Stimulated activated CD8-positive, alpha-beta memory T cell treated with anti-CD3 and anti-CD28 coated beads, Interleukin-4, amount 100 ng/mL, for 1 hour (primary cell): Measurements from ENCODE around the gene SNAPC1.
"Not testable (repeated sequence)": the region's sequence is repeated elsewhere in the genome, so short reads cannot be mapped to it uniquely, and the experiment has no call there.

Source experiments
- DNase-seq, 2 donors: peaks; one replicate each; pipeline ENCODE4 v3.0.0-alpha.2; 2020; ENCODE audit warnings: low read depth in 2 of 2, low spot score in 1 of 2

Gene SNAPC1

DNA sequence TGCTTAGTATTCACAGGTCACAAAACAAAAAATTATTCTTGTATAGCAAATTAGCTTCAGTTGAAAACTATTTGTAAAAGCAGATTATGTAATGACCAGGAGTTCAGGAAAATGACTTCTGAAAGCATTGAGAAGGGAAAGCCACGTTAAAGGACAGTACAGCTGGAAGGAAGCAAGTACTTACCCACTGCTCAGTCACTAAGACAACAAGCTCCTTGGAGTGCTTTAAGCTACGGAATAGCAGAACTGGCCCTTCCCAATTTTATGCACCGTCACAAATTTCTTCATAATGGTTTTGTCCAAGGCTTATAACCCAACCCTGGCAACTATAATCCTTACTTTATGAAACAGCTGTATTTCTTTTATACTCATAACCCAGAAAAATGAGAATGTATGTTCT, 13.0 kb upstream of the SNAPC1 start:
- no peak for DNase-seq

DNA sequence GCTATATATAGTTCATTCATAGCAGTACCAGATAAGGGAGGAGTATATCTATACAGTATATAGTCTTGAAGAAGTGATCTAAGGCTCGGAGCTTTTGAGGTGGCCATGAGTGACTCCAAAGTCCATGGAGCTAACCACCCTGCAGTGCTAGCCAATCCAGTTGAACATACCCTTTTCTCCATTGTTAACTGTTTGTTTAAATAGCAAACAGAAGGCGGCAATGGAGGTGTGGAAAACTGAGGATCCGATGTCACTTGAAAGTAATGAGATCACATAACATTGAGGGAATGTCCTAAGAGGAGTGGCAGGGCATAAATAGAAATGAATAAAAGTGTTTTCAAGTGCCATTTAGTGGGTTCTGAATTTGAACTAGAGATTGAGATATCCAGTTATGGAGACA, 12.4 kb upstream of the SNAPC1 start:
- no peak for DNase-seq

DNA sequence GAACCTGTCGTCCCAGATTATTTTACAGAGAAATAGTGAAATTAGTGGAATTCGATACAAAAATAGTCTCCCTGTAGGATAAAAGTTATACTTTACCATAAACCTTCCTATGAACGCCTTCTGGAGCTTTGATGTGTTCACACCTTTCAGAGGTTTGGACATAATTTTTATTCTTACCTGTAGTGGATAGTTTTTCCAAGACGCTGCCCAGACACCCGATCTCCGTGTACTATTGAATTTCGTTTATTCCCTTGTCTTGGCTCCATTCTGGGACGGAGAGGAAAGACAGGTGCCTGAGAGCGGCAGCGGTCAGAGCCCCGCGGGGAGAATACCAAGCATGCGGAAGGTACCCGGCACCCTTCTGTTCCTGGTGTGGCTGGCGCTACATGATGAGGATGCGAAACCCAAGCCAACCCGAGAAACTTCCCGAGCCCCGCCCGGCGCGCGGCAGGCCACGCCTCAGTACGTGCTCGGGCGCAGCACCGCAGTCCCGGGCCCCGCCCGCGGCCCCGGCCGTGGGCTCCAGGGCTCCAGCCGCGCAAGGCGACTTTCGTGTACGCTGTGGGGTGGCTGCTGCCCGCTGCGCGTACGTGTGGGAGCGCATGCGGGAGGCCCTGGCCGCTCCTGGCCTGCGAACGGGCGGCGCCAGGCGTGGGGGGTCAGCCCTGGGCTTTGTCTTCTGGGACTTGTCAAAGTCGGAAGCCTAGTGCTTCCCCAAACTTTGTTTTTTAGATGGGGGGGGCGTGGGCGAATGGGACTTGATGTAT, 11.3 kb upstream of the SNAPC1 start:
- DNase-seq: peak; percentile 28 to 63

DNA sequence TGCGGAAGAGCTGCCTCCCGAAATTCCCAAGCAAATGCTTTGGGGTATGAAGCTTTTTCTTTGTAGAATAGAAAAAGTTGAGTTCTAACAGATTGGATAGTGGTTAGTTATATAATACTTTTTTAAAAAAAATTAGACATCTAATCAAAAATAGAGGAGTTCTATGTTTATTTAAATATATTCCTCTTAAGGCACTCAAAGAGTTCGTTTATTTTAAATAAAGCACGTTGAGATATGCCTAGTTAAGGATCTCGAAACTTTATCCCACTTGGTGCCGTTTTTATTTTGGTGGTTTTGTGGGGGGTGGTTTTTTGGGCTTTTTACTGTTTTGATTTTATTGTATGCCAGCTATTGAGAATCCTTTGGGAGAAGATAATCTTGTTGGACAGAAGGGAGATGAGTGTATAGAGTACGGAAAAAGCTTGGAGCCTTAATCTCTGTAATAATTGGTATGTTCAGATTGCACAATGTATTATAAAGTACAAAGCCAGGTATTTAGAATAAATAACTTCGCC, 10.7 kb upstream of the SNAPC1 start:
- no peak for DNase-seq

DNA sequence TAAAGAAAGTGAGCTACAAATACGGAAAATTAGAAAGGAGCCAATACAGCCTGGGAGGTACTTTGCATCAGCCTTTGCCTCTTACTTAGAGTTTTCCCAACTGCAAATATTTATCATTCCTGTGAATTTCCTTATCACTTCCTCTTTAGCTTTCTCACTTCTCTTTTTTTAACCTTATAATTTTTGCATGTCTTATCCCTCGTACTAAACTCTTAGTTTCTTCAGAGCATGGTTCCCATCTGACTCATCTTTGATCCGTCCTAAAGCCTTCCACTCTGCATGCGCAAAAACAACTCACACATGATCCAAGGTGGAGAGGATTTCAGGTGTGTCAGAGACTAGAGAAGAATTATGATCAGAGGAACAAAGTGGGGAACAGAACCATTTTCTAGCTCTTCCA, 9.6 kb upstream of the SNAPC1 start:
- no peak for DNase-seq

DNA sequence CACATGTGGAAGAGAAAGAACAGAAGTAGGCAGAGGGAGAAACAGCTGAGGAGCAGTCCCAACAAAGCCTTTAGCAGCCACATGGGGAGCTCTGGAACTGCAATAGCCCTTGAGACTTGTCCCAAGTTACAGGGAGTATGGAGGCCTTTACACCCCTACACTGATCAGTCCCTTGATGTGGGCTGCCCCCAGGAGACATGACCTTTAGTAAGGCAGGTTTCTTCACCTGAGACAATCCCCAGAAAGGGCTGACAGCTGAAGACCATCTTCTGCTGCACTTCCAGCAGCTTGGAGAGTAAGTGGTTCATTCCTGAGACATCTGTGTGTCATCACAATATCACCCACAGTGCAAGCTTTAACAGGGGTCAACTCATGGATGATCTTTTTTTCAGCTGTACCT, 8.6 kb upstream of the SNAPC1 start:
- DNase-seq: no peak

DNA sequence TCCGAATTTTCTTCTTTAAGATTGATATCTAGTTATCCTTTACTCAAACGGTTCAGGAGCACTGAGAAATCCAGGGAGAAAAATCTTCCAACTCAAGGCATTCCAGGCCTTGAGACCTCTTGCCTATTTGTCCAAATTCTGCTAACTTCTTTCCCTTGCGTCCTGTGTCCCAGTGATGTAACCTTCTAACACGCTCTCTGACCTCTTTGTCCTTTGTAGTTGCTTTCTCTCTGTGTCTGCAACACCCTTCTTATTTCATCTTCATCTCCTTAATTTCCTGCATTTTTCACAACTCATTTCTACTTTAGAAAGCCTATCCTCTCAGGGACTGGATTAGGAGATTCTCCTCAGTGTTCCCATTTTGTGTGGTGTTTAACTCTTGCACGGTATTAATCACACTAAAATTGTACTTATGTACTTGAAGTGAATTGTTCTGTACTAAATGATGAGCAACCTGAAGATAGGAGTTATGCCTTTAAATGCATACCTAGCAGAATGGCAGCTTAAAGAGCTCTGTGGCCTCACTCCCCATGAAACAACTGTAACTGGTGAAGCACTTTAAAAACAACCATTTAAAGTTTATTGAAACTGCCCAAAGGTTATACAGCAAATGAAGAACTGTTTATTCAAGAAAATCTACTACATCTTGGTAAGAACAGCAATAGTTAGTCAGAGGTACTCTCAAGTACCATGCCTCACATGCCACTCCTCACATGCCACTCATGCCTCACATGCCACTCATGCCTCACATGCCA, 7.4 kb upstream of the SNAPC1 start:
- no peak for DNase-seq

DNA sequence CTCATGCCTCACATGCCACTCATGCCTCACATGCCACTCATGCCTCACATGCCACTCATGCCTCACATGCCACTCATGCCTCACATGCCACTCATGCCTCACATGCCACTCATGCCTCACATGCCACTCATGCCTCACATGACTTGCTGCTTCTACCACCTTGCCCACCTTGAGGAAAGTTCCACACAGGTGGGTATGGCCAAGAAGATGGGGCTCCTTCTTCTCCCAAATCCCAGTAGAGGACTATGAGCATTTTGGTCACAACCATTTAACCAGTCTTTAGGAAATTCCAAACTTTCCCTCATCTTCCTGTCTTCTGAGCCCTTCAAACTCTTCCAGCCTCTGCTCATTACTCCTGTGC, 6.9 kb upstream of the SNAPC1 start:
- not testable (repeated sequence) for DNase-seq

DNA sequence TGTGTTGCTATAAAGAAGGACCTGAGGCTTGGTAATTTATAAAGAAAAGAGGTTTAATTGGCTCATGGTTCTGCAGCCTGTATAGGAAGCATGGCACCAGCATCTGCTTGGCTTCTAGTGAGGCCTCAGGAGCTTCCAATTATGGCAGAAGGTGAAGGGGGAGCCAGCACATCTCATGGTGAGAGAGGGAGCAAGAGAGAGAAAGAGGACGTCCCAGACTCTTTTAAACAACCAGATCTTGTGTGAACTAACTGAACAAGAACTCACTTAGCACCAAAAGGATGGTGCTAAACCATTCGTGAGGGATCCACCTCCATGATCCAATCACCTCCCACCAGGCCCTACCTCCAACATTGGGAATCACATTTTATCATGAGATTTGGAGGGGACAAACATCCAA, 6.1 kb upstream of the SNAPC1 start:
- no peak for DNase-seq

DNA sequence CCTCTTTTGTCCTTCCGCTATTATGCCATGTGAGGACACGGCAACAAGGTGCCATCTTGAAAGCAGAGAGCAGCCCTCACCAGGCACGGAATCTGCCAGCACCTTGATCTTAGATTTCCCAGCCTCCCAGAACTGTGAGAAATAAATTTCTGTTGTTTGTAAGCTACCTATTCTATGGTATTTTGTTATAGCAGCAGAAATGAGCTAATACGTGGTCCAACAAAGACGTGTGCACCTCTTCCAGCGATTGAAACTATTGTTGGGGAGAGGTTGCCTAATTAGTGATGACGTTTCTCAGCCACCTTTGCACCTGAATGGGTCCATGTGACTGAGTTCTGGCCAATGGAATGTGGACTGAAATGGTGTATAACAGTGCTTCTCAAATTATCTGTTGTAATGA, 2.3 kb upstream of the SNAPC1 start:
- no peak for DNase-seq

DNA sequence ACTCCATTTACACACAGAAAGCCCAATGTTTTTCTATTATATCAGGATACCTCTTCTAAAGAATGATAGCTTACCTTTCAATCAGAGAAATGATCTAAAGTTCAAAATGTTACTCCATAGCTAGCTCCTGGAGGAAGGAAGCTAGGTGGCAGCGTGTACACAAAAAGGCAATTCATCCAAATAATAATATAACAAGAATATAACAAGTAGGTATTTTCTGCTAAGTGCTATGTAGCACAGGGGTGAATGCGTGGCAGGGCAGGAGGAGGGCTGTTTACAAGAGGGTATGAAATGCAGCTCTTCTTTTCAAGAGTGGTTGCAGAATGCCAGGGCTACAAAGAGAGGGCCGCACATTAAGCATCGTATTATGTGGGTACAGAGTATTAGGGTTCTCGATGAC, 663 bp upstream of the SNAPC1 start:
- no peak for DNase-seq

DNA sequence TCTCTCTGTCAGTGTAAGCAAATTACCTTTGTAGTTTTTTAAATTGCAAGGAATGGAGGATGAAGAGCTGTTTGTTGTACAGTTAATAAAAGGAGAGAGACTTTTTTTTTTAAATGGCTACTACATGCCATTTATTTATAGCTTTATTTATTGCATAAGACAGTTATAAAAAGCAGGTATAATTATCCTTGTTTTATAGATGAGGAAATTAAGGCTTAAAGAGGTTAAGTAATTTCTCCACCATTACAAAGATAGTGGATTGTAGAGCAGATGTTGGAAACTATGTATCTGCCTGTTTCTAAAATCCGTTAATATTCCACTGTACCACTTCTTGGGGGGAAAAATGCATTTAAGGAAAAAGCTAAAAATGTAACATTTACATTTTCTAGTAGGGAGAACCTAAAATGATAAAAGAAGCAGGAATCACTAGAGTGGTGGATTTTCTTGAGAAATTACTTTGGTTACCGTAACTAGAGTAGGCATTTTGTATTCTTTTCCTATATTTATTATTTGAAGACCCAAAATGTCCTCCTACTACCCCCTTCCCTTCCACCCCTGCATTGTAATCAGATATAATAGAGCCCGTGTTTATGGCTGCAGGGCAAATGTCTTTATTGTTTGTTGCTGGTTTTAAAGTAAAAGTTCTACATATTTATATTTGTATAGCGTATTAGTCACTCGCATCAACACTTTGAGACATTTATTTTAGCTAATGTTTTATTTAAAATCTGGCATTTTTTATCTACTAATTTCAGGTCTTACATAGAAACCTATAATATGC, 2.3 kb downstream of the SNAPC1 start:
- no peak for DNase-seq

DNA sequence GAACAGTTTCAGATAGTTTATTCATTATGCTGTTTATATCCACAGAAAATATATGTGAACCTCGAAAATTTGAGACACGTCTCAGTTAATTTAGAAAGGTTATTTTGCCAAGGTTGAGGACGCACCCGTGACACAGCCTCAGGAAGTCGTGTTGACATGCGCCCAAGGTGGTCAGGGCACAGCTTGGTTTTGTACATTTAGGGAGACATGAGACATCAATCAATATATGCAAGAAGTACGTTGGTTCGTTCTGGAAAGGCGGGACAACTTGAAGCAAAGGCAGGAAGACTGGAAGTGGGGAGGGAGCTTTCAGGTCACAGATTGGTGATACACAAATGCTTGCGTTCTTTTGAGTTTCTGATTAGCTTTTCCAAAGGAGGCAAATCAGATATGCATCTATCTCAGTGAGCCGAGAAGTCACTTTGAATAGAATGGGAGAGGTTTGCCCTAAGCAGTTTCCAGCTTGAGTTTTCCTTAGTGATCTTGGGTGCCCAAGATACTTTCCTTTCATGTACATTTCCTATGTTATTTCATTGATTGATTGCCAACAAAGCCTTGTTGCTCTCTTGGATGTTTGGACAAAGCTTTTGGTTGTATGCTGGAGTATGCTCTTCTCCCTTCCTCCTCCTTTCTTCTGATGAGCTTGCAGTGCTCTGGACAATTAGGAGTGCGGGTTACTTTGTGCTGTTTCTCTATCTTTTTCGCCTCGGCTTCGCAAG, 3.2 kb downstream of the SNAPC1 start:
- no peak for DNase-seq

DNA sequence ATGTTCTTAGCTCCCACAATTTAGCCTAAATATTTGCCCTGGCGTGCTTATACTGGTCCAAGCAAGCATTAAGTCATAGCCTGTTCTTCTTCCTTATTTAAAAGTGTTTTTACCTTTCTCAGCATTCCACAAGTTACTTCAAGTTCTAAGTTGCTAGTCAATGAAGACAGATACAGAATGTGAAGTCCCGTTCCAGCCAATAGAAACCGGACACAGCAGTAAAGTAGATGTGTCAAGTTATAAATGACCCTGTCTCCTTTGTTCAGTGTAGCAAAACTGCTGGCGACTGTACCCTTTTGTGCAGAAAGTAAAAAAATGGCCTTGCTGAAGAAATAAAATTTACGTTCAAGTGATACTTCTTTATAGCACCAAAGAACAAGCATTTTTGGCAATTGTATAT, 3.9 kb downstream of the SNAPC1 start:
- no peak for DNase-seq

DNA sequence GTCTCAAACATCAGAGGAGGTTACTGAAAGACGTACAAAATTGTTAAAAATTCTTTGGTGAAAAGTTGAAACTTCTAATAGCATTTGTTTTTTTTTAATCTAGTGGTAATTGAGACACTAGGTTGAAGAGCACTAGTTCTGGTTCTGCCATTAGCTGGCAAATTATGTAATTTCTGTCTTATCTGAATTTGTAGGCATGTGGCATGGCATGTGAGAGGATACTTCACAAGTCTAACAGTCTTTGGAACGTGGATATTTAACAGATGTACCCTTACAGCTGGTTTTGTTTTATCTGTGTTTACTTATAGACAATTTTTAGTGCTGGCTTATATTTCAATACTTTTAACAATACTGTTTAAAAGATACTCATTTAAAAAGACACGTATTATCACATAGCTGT, 6.0 kb downstream of the SNAPC1 start:
- no peak for DNase-seq

DNA sequence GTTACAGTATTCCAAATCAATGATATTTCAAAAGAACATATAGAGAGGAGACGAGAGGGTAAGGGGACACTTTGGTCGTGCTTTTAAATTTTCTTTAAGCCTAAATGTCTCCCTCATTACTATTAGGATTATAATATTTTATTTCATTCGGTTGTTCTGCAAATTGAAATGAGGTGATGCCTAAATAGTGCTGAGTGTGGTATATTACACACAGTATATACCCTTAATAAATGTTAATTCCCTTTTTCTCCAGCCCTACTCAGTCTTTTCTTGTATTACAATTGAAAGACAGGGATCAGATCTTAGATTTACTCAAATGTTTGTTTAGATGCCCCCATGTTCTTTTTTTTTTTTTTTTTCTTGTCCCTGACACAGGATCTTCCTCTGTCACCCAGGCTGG, 7.7 kb downstream of the SNAPC1 start:
- DNase-seq: no peak

DNA sequence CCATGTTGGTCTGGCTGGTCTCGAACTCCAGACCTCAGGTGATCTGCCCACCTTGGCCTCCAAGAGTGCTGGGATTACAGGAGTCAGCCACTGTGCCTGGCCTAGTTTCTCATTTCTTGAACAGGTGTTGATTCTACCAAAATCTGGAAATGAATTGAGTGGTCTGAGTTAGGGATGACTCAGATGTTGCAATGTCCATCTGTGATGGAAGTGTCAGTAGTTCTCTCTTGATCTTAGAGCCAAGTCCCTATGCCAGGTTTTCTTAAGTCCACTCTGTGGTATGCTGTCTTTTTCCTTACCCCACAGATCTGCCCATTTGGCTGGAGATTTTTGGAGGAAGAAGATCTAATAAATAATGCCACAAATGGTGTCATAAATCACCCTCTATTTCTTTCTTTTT, 12.6 kb downstream of the SNAPC1 start:
- DNase-seq: no peak

DNA sequence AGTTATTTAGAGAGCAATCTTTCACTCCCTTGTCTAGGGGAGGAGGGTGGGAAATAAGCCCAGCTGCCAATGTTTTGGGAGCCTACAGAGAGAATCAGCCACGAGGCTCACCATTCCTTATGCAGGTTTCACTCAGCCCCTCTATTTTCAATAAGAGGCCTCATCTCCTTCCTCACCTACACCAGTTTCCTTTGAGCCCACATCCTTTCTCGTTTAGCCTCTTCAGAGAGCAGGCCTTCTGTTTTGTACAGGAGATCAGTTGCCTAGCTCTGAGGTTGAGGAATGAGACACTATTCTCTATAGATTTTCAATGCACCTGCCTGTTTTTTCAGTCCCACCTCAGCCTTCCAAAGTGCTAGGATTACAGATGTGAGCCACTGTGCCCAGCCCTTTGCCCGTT, 17.9 kb downstream of the SNAPC1 start:
- DNase-seq: no peak

DNA sequence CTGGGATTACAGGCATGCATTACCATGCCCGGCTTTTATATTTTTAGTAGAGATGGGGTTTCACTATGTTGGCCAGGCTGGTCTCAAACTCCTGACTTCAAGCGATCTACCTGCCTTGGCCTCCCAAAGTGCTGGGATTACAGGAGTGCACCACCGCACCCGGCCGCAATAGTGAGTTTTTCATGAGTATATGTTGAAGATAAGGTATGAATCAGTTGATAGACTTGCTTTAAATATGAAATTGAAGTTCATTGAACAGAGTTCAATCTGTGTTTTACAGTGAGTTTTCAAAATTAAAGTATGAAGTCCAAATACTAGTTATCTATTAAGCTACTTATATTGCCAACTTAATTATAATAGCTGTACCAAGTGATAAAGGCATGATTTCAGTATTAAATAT, 35.1 kb downstream of the SNAPC1 start:
- DNase-seq: no peak

DNA sequence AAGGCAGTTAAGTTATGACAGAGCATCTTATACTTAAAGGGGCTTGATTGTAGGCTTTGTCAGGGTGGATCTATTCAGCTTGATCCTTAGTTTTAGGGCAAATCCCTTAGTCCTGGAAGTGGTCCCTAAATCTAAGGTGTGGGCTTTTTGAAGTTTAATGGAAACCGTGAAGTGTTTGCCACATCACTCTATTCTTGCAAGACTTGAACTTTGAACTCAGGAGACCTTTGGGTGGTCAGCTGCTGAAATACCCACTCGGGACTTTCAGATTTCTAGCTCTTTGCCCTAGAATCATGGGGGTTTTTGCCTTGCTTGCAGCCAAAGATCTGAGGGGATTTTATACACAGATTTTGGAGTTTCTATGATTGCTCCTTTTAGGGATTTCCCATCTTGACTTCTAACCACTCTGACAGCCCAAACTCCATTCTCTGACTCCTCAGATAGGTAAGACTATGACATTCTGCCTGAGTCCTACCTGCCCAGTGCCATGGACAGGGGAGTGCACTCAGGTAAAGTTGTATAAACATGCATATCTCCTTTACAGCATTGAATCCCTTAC, 39.9 kb downstream of the SNAPC1 start:
- DNase-seq: no peak

DNA sequence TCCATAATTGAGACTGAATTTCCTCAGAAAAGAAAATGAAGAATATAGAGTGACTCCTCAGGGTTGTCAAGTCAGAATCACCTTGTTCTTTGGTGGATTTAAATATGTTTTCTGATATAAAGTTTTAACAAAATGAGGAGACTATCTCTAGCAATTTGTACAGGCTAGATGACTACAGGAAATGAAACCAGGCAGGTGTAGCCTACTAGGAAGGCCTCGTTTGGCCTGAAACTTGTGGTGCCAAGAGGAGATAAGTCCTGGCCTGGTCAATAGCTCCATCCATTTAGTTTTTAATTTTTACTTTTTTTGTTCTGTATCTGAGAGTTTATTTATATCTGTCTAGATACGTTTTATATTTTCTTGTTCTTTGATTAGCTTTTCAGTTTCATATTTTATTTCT, 41.5 kb downstream of the SNAPC1 start:
- no peak for DNase-seq
